Naive thymus-derived CD4-positive, alpha-beta T cell (primary cell): ENCODE measurements around the gene FRK. TPM values are rescaled to one million over a fixed set of nuclear protein-coding genes. Genes with fewer than 3 reads are reported as not detected.
A peak's percentile ranks its signal among the peaks of the same experiment; 100 is the strongest.
"Not testable (repeated sequence)": the region's sequence is repeated elsewhere in the genome, so short reads cannot be mapped to it uniquely, and the experiment has no call there.

Experiments used
- ATAC-seq: fragments of 150-1000 bp; cut with Tn5 transposase; 2 replicates; pipeline ENCODE4 v1.10.0; 2021; ENCODE audit warnings: mild to moderate bottlenecking, moderate library complexity
- CTCF ChIA-PET: fragments of 350-600 bp; sonication (Branson Sonifier 250); formaldehyde crosslinking; loops from one replicate; lab custom pipeline; 2021; ENCODE audit warnings: antibody characterized with exemption; lab: Charles Lee
- POLR2A ChIA-PET: fragments of 350-600 bp; sonication (Branson Sonifier 250); formaldehyde crosslinking; loops from one replicate; lab custom pipeline; 2021; ENCODE audit warnings: antibody characterized with exemption, inconsistent platforms; lab: Charles Lee
- DNase-seq, 9 donors: peaks; one replicate each; pipeline versions ENCODE4 v3.0.0 to v3.0.0-alpha.2; 2020 to 2022; ENCODE audit warnings: mixed read lengths in 1 of 9
- H3K27ac ChIP-seq: one replicate; pipeline ENCODE4 v1.7.0; 2013; ENCODE audit warnings: mild to moderate bottlenecking, low read depth, low read length, moderate library complexity
- H3K27me3 ChIP-seq, 2 donors: one replicate each; pipeline ENCODE4 v1.7.0; 2013; ENCODE audit warnings: low read length in 2 of 2, mild to moderate bottlenecking in 2 of 2, moderate library complexity in 2 of 2; ENCODE audit not compliant: control insufficient read depth in 2 of 2, insufficient read depth in 2 of 2
- H3K36me3 ChIP-seq, 3 experiments: 1 replicate in 2 of 3; 2 replicates in 1 of 3; pipeline ENCODE4 v1.7.0; 2013; ENCODE audit warnings: low read length in 3 of 3, mild to moderate bottlenecking in 3 of 3, moderate library complexity in 1 of 3; ENCODE audit not compliant: insufficient read depth in 3 of 3, control insufficient read depth in 2 of 3
- H3K4me1 ChIP-seq, 2 donors: one replicate each; pipeline ENCODE4 v1.7.0; 2013; ENCODE audit warnings: low read length in 2 of 2, mild to moderate bottlenecking in 2 of 2, moderate library complexity in 1 of 2; ENCODE audit not compliant: control insufficient read depth in 2 of 2, insufficient read depth in 2 of 2
- H3K4me3 ChIP-seq: 2 replicates; pipeline ENCODE4 v1.7.0; 2013; ENCODE audit warnings: mild to moderate bottlenecking, low read length
- H3K9me3 ChIP-seq, 3 experiments: 1 replicate in 2 of 3; 2 replicates in 1 of 3; pipeline ENCODE4 v1.7.0; 2013; ENCODE audit warnings: low read length in 3 of 3; ENCODE audit not compliant: control insufficient read depth in 2 of 3
- H3K27ac Mint-ChIP-seq, 9 donors: one replicate each; pipeline ENCODE4 v1.8.0; 2020 to 2022; ENCODE audit warnings: mixed read lengths in 9 of 9, mild to moderate bottlenecking in 8 of 9, moderate library complexity in 5 of 9, inconsistent platforms in 2 of 9
- H3K27me3 Mint-ChIP-seq, 5 donors: one replicate each; pipeline ENCODE4 v1.8.0; 2021 to 2022; ENCODE audit warnings: mixed read lengths in 5 of 5, mild to moderate bottlenecking in 1 of 5
- H3K36me3 Mint-ChIP-seq, 5 donors: one replicate each; pipeline ENCODE4 v1.8.0; 2020 to 2022; ENCODE audit warnings: mixed read lengths in 5 of 5, mild to moderate bottlenecking in 3 of 5, inconsistent platforms in 1 of 5
- H3K4me1 Mint-ChIP-seq, 7 donors: one replicate each; pipeline ENCODE4 v1.8.0; 2020 to 2022; ENCODE audit warnings: mixed read lengths in 7 of 7, mild to moderate bottlenecking in 3 of 7, inconsistent platforms in 1 of 7
- H3K4me3 Mint-ChIP-seq, 10 donors: one replicate each; pipeline ENCODE4 v1.8.0; 2020 to 2022; ENCODE audit warnings: mild to moderate bottlenecking in 10 of 10, mixed read lengths in 10 of 10, moderate library complexity in 6 of 10, inconsistent platforms in 2 of 10
- H3K9me3 Mint-ChIP-seq, 11 donors: one replicate each; pipeline ENCODE4 v1.8.0; 2020 to 2022; ENCODE audit warnings: mixed read lengths in 11 of 11, mild to moderate bottlenecking in 4 of 11, inconsistent platforms in 1 of 11, moderate library complexity in 1 of 11
- intact Hi-C, 2 donors: fragments of 100-400 bp; cut with micrococcal nuclease; formaldehyde crosslinking; loops; one replicate each; pipeline ENCODE4 v1.15.1; 2023
- polyA plus RNA-seq, 2 donors: library from polyadenylated mRNA; unstranded; fragments of 300-500 nt; fragmentation: Illumina TruSeq; gene quantifications; one replicate each; pipeline ENCODE4 v1.2.3, GENCODE V29; 2021
- total RNA-seq, 6 experiments: library from RNA in 5 of 6; stranded (reverse) in 5 of 6; gene quantifications; 1 replicate in 5 of 6; 2 replicates in 1 of 6; pipeline ENCODE4 v1.2.3 and lab custom pipeline; 2021 to 2026

Gene FRK
- total and polyA plus RNA-seq, 7 experiments from 2014 or later: 0.02 to 0.05 (median 0.04) TPM; not detected in 3

DNA sequence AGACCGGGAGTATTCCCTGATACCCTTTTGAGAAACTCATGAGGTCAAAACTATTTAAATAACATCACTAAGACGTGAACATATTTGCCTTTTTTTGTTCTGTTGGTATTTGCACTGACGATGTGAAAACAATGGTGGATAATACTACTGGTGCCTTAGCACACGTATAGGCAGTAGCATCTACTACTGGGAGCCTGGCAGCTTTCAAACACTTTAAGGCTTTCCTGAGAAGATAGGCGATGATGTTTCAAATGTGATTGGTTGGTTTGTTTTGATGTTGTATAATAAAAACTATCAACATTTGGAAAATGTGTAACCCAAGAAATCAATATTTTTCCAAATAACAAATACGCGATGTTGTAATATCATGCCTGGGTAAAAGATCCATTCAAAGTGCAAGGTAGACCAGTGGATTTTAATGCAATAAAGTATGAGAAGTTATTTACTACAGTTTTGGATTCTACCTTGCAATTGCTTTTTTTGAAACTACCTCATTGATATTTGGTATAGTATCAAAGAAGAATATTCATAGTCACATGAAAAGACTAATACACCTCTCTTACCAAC lies 166.2 kb downstream of the FRK start:
- intact Hi-C loops: loop anchor here in 1 of 2 donors (10.0 kb wide), 1 partner anchor 1900 kb away; no protein-coding TSS in a partner anchor
- H3K4me3 Mint-ChIP-seq: no peak overlapping the region
- POLR2A ChIA-PET: no interaction called here
- H3K27ac Mint-ChIP-seq: no peak overlapping the region
- peaks cover 0 to 10% (median 0%) of the 10 kb centered on the region in 7 donors for H3K4me1 Mint-ChIP-seq
- H3K9me3 ChIP-seq: no peaks in the 10 kb centered on the region
- H3K27me3 ChIP-seq: no peaks in the 10 kb centered on the region
- CTCF ChIA-PET: no interaction called here
- peaks cover 0 to 5% (median 0%) of the 10 kb centered on the region in 5 donors for H3K27me3 Mint-ChIP-seq
- no peak overlapping the region for H3K27ac ChIP-seq
- DNase-seq: no peak
- H3K36me3 ChIP-seq: no peaks in the 10 kb centered on the region
- H3K4me1 ChIP-seq: no peaks in the 10 kb centered on the region
- ATAC-seq: no peak
- no peaks in the 10 kb centered on the region for H3K9me3 Mint-ChIP-seq
- H3K36me3 Mint-ChIP-seq: no peaks in the 10 kb centered on the region
- H3K4me3 ChIP-seq: no peak overlapping the region

GRCh38 chr6:115891750-115892149 lies 168.9 kb downstream of the FRK start:
- Histone ChIP-seq H3K27ac (no peak overlapping the region), H3K4me3 (no peak overlapping the region), H3K27me3 (no peaks in the 10 kb centered on the region), H3K4me1 (no peaks in the 10 kb centered on the region), H3K9me3 (no peaks in the 10 kb centered on the region), H3K36me3 (no peaks in the 10 kb centered on the region)
- POLR2A ChIA-PET: no interaction called here
- H3K4me1 Mint-ChIP-seq: peaks cover 0 to 10% (median 0%) of the 10 kb centered on the region in 7 donors
- no peaks in the 10 kb centered on the region for H3K36me3 Mint-ChIP-seq
- H3K27ac Mint-ChIP-seq: no peak overlapping the region
- intact Hi-C loops: loop anchor here in 1 of 2 donors (10.0 kb wide), 1 partner anchor 1897 kb away; no protein-coding TSS in a partner anchor
- CTCF ChIA-PET: no interaction called here
- ATAC-seq (no peak), DNase-seq (no peak)
- peaks cover 0 to 1% (median 0%) of the 10 kb centered on the region in 11 donors for H3K9me3 Mint-ChIP-seq
- no peak overlapping the region for H3K4me3 Mint-ChIP-seq
- H3K27me3 Mint-ChIP-seq: peaks cover 0 to 3% (median 0%) of the 10 kb centered on the region in 5 donors

DNA sequence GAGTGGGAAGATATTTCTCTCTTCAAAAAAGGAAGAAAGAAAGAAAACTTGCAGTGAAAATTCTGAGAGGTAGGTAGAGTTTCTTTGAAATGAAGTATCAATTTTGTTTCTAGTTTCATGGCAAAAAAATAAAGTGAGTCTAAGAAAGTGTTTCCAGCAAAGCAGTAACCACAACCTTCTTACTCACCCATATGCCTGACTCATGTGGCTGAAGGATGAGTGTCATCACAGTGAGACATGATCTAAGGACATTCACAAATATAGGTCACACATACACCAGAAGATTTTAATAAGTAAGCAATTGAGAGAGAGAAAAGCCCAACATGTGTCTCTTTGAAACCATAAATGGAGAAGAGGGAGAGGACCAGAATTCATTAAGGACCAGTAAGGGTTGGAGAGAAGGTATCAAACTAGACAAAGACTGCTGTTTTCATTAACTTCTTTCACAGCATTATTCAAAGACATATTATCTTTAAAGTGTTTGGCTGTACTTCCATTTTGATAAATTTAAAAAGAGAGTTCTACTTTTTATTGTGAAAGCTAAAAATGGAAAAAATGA lies 169.5 kb downstream of the FRK start:
- Mint-ChIP-seq H3K27me3 (peaks cover 0 to 3% (median 0%) of the 10 kb centered on the region in 5 donors), H3K4me3 (peak overlapping the region in 1 of 10 donors; percentile 8), H3K36me3 (no peaks in the 10 kb centered on the region), H3K27ac (peak overlapping the region in 1 of 9 donors; percentile 16), H3K4me1 (peaks cover 0 to 10% (median 0%) of the 10 kb centered on the region in 7 donors), H3K9me3 (peaks cover 0 to 1% (median 0%) of the 10 kb centered on the region in 11 donors)
- ChIA-PET POLR2A (no interaction called here), CTCF (no interaction called here)
- no peak for ATAC-seq
- Histone ChIP-seq H3K4me1 (no peaks in the 10 kb centered on the region), H3K36me3 (no peaks in the 10 kb centered on the region), H3K27ac (no peak overlapping the region), H3K4me3 (no peak overlapping the region), H3K9me3 (no peaks in the 10 kb centered on the region), H3K27me3 (no peaks in the 10 kb centered on the region)
- intact Hi-C loops: loop anchor here in 1 of 2 donors (10.0 kb wide), 1 partner anchor 1896 kb away; no protein-coding TSS in a partner anchor
- no peak for DNase-seq

DNA sequence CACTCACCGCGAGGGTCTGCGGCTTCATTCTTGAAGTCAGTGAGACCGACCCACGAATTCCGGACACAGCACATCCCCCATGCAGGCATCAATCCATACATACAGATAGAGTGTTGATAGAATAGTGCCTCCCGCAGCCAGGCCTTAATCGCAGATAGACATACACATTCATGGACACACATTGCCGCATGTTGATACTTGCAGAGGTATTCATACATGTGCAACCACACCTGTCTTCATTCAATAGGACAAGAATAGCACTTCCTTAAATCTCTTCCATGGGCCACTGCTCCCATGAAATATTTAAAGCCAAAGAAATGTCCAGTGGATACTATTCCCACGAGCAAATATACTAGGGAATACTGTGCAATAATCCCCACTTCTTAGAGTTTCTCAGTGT lies 170.5 kb downstream of the FRK start:
- Histone ChIP-seq H3K27ac (no peak overlapping the region), H3K4me3 (no peak overlapping the region), H3K36me3 (no peaks in the 10 kb centered on the region), H3K9me3 (no peaks in the 10 kb centered on the region), H3K4me1 (no peaks in the 10 kb centered on the region), H3K27me3 (no peaks in the 10 kb centered on the region)
- CTCF ChIA-PET: no interaction called here
- no peak overlapping the region for H3K4me3 Mint-ChIP-seq
- peaks cover 0 to 3% (median 0%) of the 10 kb centered on the region in 5 donors for H3K27me3 Mint-ChIP-seq
- ATAC-seq: no peak
- intact Hi-C loops: loop anchor here in 1 of 2 donors (10.0 kb wide), 1 partner anchor 1895 kb away; no protein-coding TSS in a partner anchor
- POLR2A ChIA-PET: no interaction called here
- peaks cover 0 to 1% (median 0%) of the 10 kb centered on the region in 11 donors for H3K9me3 Mint-ChIP-seq
- peaks cover 0 to 10% (median 0%) of the 10 kb centered on the region in 7 donors for H3K4me1 Mint-ChIP-seq
- H3K27ac Mint-ChIP-seq: no peak overlapping the region
- no peak for DNase-seq
- no peaks in the 10 kb centered on the region for H3K36me3 Mint-ChIP-seq

DNA sequence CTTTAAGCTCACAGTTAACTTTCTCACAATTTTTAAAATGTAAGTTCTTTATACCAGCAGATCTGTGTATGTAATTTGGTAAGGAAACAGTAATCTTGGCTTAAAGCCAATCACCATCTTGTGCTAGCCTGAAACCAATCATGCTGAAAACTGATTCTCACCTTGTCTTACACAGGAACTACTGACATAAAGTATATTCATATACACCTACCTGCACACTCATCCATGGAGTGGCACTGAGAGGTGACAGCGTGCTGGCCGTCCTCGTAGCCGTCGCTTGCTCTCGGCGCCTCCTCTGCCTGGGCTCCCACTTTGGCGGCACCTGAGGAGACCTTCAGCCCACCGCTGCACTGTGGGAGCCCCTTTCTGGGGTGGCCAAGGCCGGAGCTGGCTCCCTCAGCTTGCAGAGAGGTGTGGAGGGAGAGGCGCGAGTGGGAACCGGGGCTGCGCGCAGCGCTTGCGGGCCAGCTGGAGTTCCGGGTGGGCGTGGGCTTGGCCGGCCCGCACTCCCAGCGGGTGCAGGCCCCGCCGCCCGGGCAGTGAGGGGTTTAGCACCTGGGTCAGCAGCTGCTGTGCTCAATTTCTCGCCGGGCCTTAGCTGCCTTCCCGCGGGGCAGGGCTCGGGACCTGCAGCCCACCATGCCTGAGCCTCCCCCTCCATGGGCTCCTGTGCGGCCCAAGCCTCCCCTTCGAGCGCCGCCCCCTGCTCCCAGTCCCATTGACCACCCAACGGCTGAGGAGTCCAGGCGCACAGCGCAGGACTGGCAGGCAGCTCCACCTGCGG lies 171.8 kb downstream of the FRK start:
- H3K36me3 ChIP-seq, H3K4me3 ChIP-seq, H3K4me1 ChIP-seq, intact Hi-C loops, H3K27ac ChIP-seq, H3K9me3 ChIP-seq, CTCF ChIA-PET, ATAC-seq, H3K9me3 Mint-ChIP-seq, H3K27ac Mint-ChIP-seq, DNase-seq, H3K4me3 Mint-ChIP-seq, H3K27me3 ChIP-seq, H3K36me3 Mint-ChIP-seq, H3K27me3 Mint-ChIP-seq, H3K4me1 Mint-ChIP-seq, POLR2A ChIA-PET: not testable (repeated sequence)

GRCh38 chr6:115887891-115888290 lies 172.8 kb downstream of the FRK start:
- Mint-ChIP-seq H3K36me3 (no peaks in the 10 kb centered on the region), H3K27ac (no peak overlapping the region), H3K4me1 (peaks cover 0 to 10% (median 0%) of the 10 kb centered on the region in 7 donors), H3K4me3 (no peak overlapping the region), H3K27me3 (peaks cover 0 to 3% (median 0%) of the 10 kb centered on the region in 5 donors), H3K9me3 (peaks cover 0 to 1% (median 0%) of the 10 kb centered on the region in 11 donors)
- Histone ChIP-seq H3K36me3 (no peaks in the 10 kb centered on the region), H3K4me1 (no peaks in the 10 kb centered on the region), H3K27ac (no peak overlapping the region), H3K9me3 (no peaks in the 10 kb centered on the region), H3K4me3 (no peak overlapping the region), H3K27me3 (no peaks in the 10 kb centered on the region)
- no peak for ATAC-seq
- ChIA-PET POLR2A (no interaction called here), CTCF (no interaction called here)
- DNase-seq: no peak
- intact Hi-C loops: no loop called here
